Testis (tissue), 3 donors: Measurements from ENCODE around the gene EPHA5. TPM values are rescaled to one million over a fixed set of nuclear protein-coding genes. Genes with fewer than 3 reads are reported as not detected.

Experiments used
- DNase-seq: peaks from one replicate; pipeline ENCODE4 v3.0.0-alpha.2; 2019
- H3K27ac ChIP-seq, 2 donors: fragments of 200-600 bp; sonication (generic); one replicate each; pipeline ENCODE4 v1.5.1; 2019
- H3K27me3 ChIP-seq: fragments of 200-600 bp; sonication (generic); one replicate; pipeline ENCODE4 v1.5.1; 2019
- H3K36me3 ChIP-seq: fragments of 200-600 bp; sonication (generic); one replicate; pipeline ENCODE4 v1.5.1; 2017; ENCODE audit warnings: low read depth; ENCODE audit errors: missing control alignments
- H3K4me1 ChIP-seq: fragments of 200-600 bp; sonication (generic); one replicate; pipeline ENCODE4 v1.5.1; 2019
- H3K4me3 ChIP-seq, 2 donors: fragments of 200-600 bp; sonication (generic); one replicate each; pipeline ENCODE4 v1.5.1; 2017 to 2019
- H3K9me3 ChIP-seq: fragments of 200-600 bp; sonication (generic); one replicate; pipeline ENCODE4 v1.5.1; 2017
- CTCF ChIP-seq, 3 experiments: fragments of 450-650 bp in 2 of 3; fragments of 200-600 bp in 1 of 3; sonication (generic) in 1 of 3; IDR thresholded peaks; one replicate each; pipeline ENCODE4 v1.5.1; 2016 to 2019; ENCODE audit warnings: antibody characterized with exemption in 3 of 3, mild to moderate bottlenecking in 2 of 3, moderate library complexity in 1 of 3
- POLR2A ChIP-seq: fragments of 450-650 bp; IDR thresholded peaks from one replicate; pipeline ENCODE4 v1.6.1; 2017; ENCODE audit warnings: antibody characterized with exemption, mild to moderate bottlenecking, moderate library complexity
- WGBS, 2 donors: methylation state at CpG; one replicate each; pipeline ENCODE4 v1.1.5; 2018; 5-methylcytosine and 5-hydroxymethylcytosine counted together
- intact Hi-C: fragments of 100-400 bp; cut with DNase I; formaldehyde crosslinking; loops from one replicate; pipeline ENCODE4 v1.15.1; 2023; ENCODE audit warnings: low total_unique reads
- polyA plus RNA-seq: library from polyadenylated mRNA; stranded (reverse); fragments of 350-450 nt; fragmentation: Illumina TruSeq; extraction: RNeasy Lipid Tissue Mini Kit (QIAGEN cat#74804); gene quantifications from one replicate; pipeline ENCODE4 v1.2.3, GENCODE V29; 2014; ENCODE audit warnings: low read depth, low replicate concordance; ENCODE audit not compliant: insufficient read depth
- total RNA-seq, 2 donors: library from RNA; depleted of rRNA; stranded (reverse); fragments of >200 nt; gene quantifications; one replicate each; pipeline ENCODE4 v1.2.3, GENCODE V29; 2016

The EPHA5 gene
- total and polyA plus RNA-seq, 3 donors from 2014 or later = 1.0 to 3.1 (median 1.4) TPM

GRCh38 chr4:65341557-65341956, 328.7 kb downstream of the EPHA5 start:
- Histone ChIP-seq H3K36me3 (no peaks in the 10 kb centered on the region), H3K27ac (no peak overlapping the region), H3K4me1 (no peaks in the 10 kb centered on the region), H3K27me3 (no peaks in the 10 kb centered on the region), H3K9me3 (no peaks in the 10 kb centered on the region), H3K4me3 (no peak overlapping the region)
- intact Hi-C loops = no loop called here
- TF ChIP-seq CTCF (IDR thresholded peaks at IDR 0.05) (no peak), POLR2A (no peak)
- no peak for DNase-seq

- no peak for DNase-seq
- H3K27ac ChIP-seq = no peak overlapping the region
- no peaks in the 10 kb centered on the region for H3K4me1 ChIP-seq
- WGBS, 2 donors = 83 to 93% methylated on average over 4 of the region's 4 CpGs
- intact Hi-C loops = no loop called here
- no peak for TF ChIP-seq POLR2A
- no peak for TF ChIP-seq CTCF (IDR thresholded peaks at IDR 0.05)
- H3K9me3 ChIP-seq = no peaks in the 10 kb centered on the region
- no peaks in the 10 kb centered on the region for H3K36me3 ChIP-seq
- H3K27me3 ChIP-seq = no peaks in the 10 kb centered on the region
- H3K4me3 ChIP-seq = no peak overlapping the region
These were observed 329.7 kb downstream of the EPHA5 start for GRCh38 chr4:65340382-65341109.

- Histone ChIP-seq H3K36me3 (no peaks in the 10 kb centered on the region), H3K4me3 (no peak overlapping the region), H3K4me1 (no peaks in the 10 kb centered on the region), H3K9me3 (no peaks in the 10 kb centered on the region), H3K27ac (no peak overlapping the region), H3K27me3 (no peaks in the 10 kb centered on the region)
- TF ChIP-seq CTCF (IDR thresholded peaks at IDR 0.05) (no peak), POLR2A (no peak)
- intact Hi-C loops = no loop called here
- 89 to 91% methylated on average over 1 of the region's 1 CpG for WGBS, 2 donors
- no peak for DNase-seq
These were observed 332.9 kb downstream of the EPHA5 start for GRCh38 chr4:65337371-65337770.

GRCh38 chr4:65336465-65336864, 333.8 kb downstream of the EPHA5 start:
- H3K27me3 ChIP-seq = no peaks in the 10 kb centered on the region
- WGBS, 2 donors = 45 to 65% methylated on average over 1 of the region's 1 CpG
- no peaks in the 10 kb centered on the region for H3K9me3 ChIP-seq
- TF ChIP-seq POLR2A (no peak), CTCF (IDR thresholded peaks at IDR 0.05) (no peak)
- intact Hi-C loops = no loop called here
- no peak overlapping the region for H3K27ac ChIP-seq
- no peaks in the 10 kb centered on the region for H3K36me3 ChIP-seq
- H3K4me3 ChIP-seq = no peak overlapping the region
- H3K4me1 ChIP-seq = no peaks in the 10 kb centered on the region
- DNase-seq = no peak

- Histone ChIP-seq H3K4me1 (no peaks in the 10 kb centered on the region), H3K27me3 (no peaks in the 10 kb centered on the region), H3K36me3 (no peaks in the 10 kb centered on the region), H3K4me3 (no peak overlapping the region), H3K9me3 (no peaks in the 10 kb centered on the region), H3K27ac (no peak overlapping the region)
- DNase-seq = no peak
- 64 to 69% methylated on average over 4 of the region's 4 CpGs for WGBS, 2 donors
- TF ChIP-seq CTCF (IDR thresholded peaks at IDR 0.05) (no peak), POLR2A (no peak)
- intact Hi-C loops = no loop called here
These were observed 353.8 kb downstream of the EPHA5 start for GRCh38 chr4:65316534-65316933.
